ENCODE data around the gene PRKCA.

GRCh38 chr17:66764506-66764905 lies 462.1 kb downstream of the PRKCA start:
- TF ChIP-seq ZNF343 (CRISPR knock-in tag; IDR thresholded peaks at IDR 0.05) (no peak), ZNF7 (CRISPR knock-in tag; IDR thresholded peaks at IDR 0.05) (no peak), MED8 (CRISPR knock-in tag; IDR thresholded peaks at IDR 0.05; ENCODE audit: insufficient replicate concordance) (no peak), E2F5 (CRISPR knock-in tag; conservative IDR thresholded peaks at IDR 0.05) (no peak), ZFP37 (CRISPR knock-in tag; IDR thresholded peaks at IDR 0.05; ENCODE audit: borderline replicate concordance) (no peak), NFIB (CRISPR knock-in tag; IDR thresholded peaks at IDR 0.05; ENCODE audit: borderline replicate concordance) (no peak), CHCHD3 (CRISPR knock-in tag; IDR thresholded peaks at IDR 0.05) (no peak)
- TF ChIP-seq, protein P1, sequence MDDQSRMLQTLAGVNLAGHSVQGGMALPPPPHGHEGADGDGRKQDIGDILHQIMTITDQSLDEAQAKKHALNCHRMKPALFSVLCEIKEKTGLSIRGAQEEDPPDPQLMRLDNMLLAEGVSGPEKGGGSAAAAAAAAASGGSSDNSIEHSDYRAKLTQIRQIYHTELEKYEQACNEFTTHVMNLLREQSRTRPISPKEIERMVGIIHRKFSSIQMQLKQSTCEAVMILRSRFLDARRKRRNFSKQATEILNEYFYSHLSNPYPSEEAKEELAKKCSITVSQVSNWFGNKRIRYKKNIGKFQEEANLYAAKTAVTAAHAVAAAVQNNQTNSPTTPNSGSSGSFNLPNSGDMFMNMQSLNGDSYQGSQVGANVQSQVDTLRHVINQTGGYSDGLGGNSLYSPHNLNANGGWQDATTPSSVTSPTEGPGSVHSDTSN (CRISPR knock-in tag; IDR thresholded peaks at IDR 0.05; ENCODE audit: borderline replicate concordance): no peak
- TF ChIP-seq, protein P2, sequence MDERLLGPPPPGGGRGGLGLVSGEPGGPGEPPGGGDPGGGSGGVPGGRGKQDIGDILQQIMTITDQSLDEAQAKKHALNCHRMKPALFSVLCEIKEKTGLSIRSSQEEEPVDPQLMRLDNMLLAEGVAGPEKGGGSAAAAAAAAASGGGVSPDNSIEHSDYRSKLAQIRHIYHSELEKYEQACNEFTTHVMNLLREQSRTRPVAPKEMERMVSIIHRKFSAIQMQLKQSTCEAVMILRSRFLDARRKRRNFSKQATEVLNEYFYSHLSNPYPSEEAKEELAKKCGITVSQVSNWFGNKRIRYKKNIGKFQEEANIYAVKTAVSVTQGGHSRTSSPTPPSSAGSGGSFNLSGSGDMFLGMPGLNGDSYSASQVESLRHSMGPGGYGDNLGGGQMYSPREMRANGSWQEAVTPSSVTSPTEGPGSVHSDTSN (CRISPR knock-in tag; IDR thresholded peaks at IDR 0.05): no peak

All from HepG2 (cell line).